GM12878 (cell line): ENCODE results near the gene CANX. TPM values are rescaled to one million over a fixed set of nuclear protein-coding genes. Genes with fewer than 3 reads are reported as not detected.

Experiments
- ATAC-seq: fragments of 200-7000 bp; cut with Tn5 transposase; 3 replicates; pipeline ENCODE4 v1.9.1; 2020; ENCODE audit warnings: mild to moderate bottlenecking, moderate library complexity
- BruUV-seq: library from RNA; stranded (reverse); fragments of 400-500 nt; replicated peaks from 2 replicates; lab custom pipeline; 2021; lab: Mats Ljungman, UMichigan
- CTCF ChIA-PET: fragments of 300-600 bp; sonication (Branson Sonifier 250); formaldehyde crosslinking; extraction: SDS; loops from one replicate; lab custom pipeline; 2021; ENCODE audit warnings: inconsistent platforms; lab: Yijun Ruan, JAX
- POLR2A ChIA-PET: fragments of 350-600 bp; formaldehyde crosslinking; extraction: SDS; loops from one replicate; lab custom pipeline; 2021; ENCODE audit warnings: inconsistent platforms; lab: Charles Lee
- RAD21 ChIA-PET: fragments of 300-600 bp; sonication (Branson Sonifier 250); formaldehyde crosslinking; loops from one replicate; lab custom pipeline; 2023; ENCODE audit warnings: antibody characterized with exemption; ENCODE audit not compliant: unreplicated experiment; lab: Charles Lee
- SMC1A ChIA-PET: fragments of 300-600 bp; sonication (Branson Sonifier 250); formaldehyde crosslinking; loops from one replicate; lab custom pipeline; 2023; ENCODE audit not compliant: unreplicated experiment, uncharacterized antibody; lab: Charles Lee
- DNase-seq: peaks from one replicate; pipeline ENCODE4 v3.0.0-alpha.2; 2011; ENCODE audit warnings: low read depth, low spot score
- FAIRE-seq: peaks from 3 replicates; lab custom pipeline; 2011; peaks lifted over from hg19 to GRCh38; lab: Jason Lieb, UNC
- H2AFZ ChIP-seq: 2 replicates; pipeline ENCODE4 v1.6.0; 2011; ENCODE audit warnings: low read depth, low read length, control low read depth; ENCODE audit not compliant: control insufficient read depth
- H3K27ac ChIP-seq: 2 replicates; pipeline ENCODE4 v1.5.1; 2011; ENCODE audit warnings: control low read depth; ENCODE audit not compliant: control insufficient read depth, insufficient read depth
- H3K27me3 ChIP-seq, 2 experiments: replicated peaks in 1 of 2; 2 replicates each; pipeline versions ENCODE4 v1.6.0 to v1.6.1; 2011; ENCODE audit warnings: low read length in 1 of 2; ENCODE audit not compliant: control insufficient read depth in 2 of 2, insufficient read depth in 2 of 2
- H3K36me3 ChIP-seq, 2 experiments: 2 replicates each; pipeline ENCODE4 v1.5.1; 2011; ENCODE audit warnings: low read length in 1 of 2; ENCODE audit not compliant: control insufficient read depth in 2 of 2, insufficient read depth in 2 of 2
- H3K4me1 ChIP-seq: 2 replicates; pipeline ENCODE4 v1.6.1; 2011; ENCODE audit warnings: mild to moderate bottlenecking, low read length, moderate library complexity, mixed read lengths; ENCODE audit not compliant: control insufficient read depth, insufficient read depth
- H3K4me2 ChIP-seq: 2 replicates; pipeline ENCODE4 v1.6.0; 2011; ENCODE audit warnings: control low read depth; ENCODE audit not compliant: control insufficient read depth, insufficient read depth
- H3K4me3 ChIP-seq: fragments of 200-600 bp; sonication (generic); 2 replicates; pipeline ENCODE4 v1.5.1; 2016
- H3K79me2 ChIP-seq: 2 replicates; pipeline ENCODE4 v1.6.0; 2011; ENCODE audit warnings: low read length; ENCODE audit not compliant: control insufficient read depth, insufficient read depth
- H3K9ac ChIP-seq: 2 replicates; pipeline ENCODE4 v1.8.0; 2011; ENCODE audit warnings: low read length, control low read depth, mixed read lengths; ENCODE audit not compliant: control insufficient read depth, insufficient read depth
- H3K9me3 ChIP-seq: replicated peaks from 3 replicates; pipeline ENCODE4 v1.5.1; 2011; ENCODE audit warnings: mild to moderate bottlenecking, low read length; ENCODE audit not compliant: control insufficient read depth, insufficient read depth
- H4K20me1 ChIP-seq: 2 replicates; pipeline ENCODE4 v1.6.0; 2011; ENCODE audit not compliant: control insufficient read depth, insufficient read depth
- BCL3 ChIP-seq: IDR thresholded peaks from 2 replicates; pipeline ENCODE4 v1.6.1; 2011; ENCODE audit warnings: borderline replicate concordance, low read depth, mild to moderate bottlenecking, moderate library complexity, low read length; ENCODE audit not compliant: insufficient read depth, poor library complexity, severe bottlenecking
- CREM ChIP-seq: IDR thresholded peaks from 2 replicates; pipeline ENCODE4 v1.6.1; 2014; ENCODE audit warnings: antibody characterized with exemption, low read depth
- E2F4 ChIP-seq: IDR thresholded peaks from 2 replicates; pipeline ENCODE4 v1.6.1; 2012; ENCODE audit warnings: low read depth, low read length, improper control_type of control experiment
- E2F8 ChIP-seq: fragments of 450-650 bp; IDR thresholded peaks from 2 replicates; pipeline ENCODE4 v1.6.1; 2018; ENCODE audit warnings: mild to moderate bottlenecking, low read depth, moderate library complexity; ENCODE audit not compliant: partially characterized antibody
- EED ChIP-seq: sonication (generic); IDR thresholded peaks from 2 replicates; pipeline ENCODE4 v1.6.1; 2016; ENCODE audit warnings: antibody characterized with exemption, low read depth
- JUND ChIP-seq: IDR thresholded peaks from 2 replicates; pipeline ENCODE4 v1.6.1; 2012; ENCODE audit warnings: low read depth, mild to moderate bottlenecking, low read length, improper control_type of control experiment, moderate library complexity
- NFXL1 ChIP-seq: fragments of 450-650 bp; IDR thresholded peaks from 2 replicates; pipeline ENCODE4 v1.6.1; 2017; ENCODE audit warnings: antibody characterized with exemption, mild to moderate bottlenecking, borderline replicate concordance
- NFYA ChIP-seq: IDR thresholded peaks from 2 replicates; pipeline ENCODE4 v1.6.1; 2011; ENCODE audit warnings: low read depth, mild to moderate bottlenecking, low read length, improper control_type of control experiment, borderline replicate concordance
- NRF1 ChIP-seq: conservative IDR thresholded peaks from 2 replicates; pipeline ENCODE4 v1.6.1; 2011; ENCODE audit warnings: mild to moderate bottlenecking, low read depth, low read length, improper control_type of control experiment
- PML ChIP-seq: IDR thresholded peaks from 2 replicates; pipeline ENCODE4 v1.6.1; 2012; ENCODE audit warnings: low read length, inconsistent platforms
- SIX5 ChIP-seq: IDR thresholded peaks from 2 replicates; pipeline ENCODE4 v1.6.1; 2011; ENCODE audit warnings: mild to moderate bottlenecking, low read depth, low read length, moderate library complexity; ENCODE audit not compliant: severe bottlenecking
- SPI1 ChIP-seq: IDR thresholded peaks from 2 replicates; pipeline ENCODE4 v1.6.1; 2011; ENCODE audit warnings: low read depth, mild to moderate bottlenecking, low read length, moderate library complexity, borderline replicate concordance; ENCODE audit not compliant: insufficient read depth
- STAT3 ChIP-seq: IDR thresholded peaks from 2 replicates; pipeline ENCODE4 v1.6.1; 2011; ENCODE audit warnings: low read depth, low read length, improper control_type of control experiment
- ZNF384 ChIP-seq: IDR thresholded peaks from 2 replicates; pipeline ENCODE4 v1.6.1; 2012; ENCODE audit warnings: low read depth, mild to moderate bottlenecking, low read length, improper control_type of control experiment, borderline replicate concordance
- WGBS: methylation state at CpG from one replicate; pipeline ENCODE4 v1.1.6; 2016; ENCODE audit warnings: low lambda C conversion rate; ENCODE audit not compliant: insufficient replicate concordance, insufficient coverage; ENCODE audit errors: missing lambda C conversion rate; 5-methylcytosine and 5-hydroxymethylcytosine counted together
- in situ Hi-C: fragments of 300-500 bp; cut with MboI; formaldehyde crosslinking; loops from 9 replicates; pipeline ENCODE4 v1.14.3; 2018; ENCODE audit warnings: mixed read lengths
- intact Hi-C: fragments of 100-400 bp; cut with micrococcal nuclease; formaldehyde crosslinking; loops from one replicate; pipeline ENCODE4 v1.14.2; 2022; ENCODE audit not compliant: unreplicated experiment
- polyA plus RNA-seq, 11 experiments: library from polyadenylated mRNA; depleted of rRNA in 4 of 11; unstranded in 6 of 11; stranded (reverse) in 5 of 11; fragments of >200 nt; fragmentation: Nextera tagmentation in 4 of 11; fragmentation: Illumina TruSeq in 1 of 11; extraction: Ambion mirVana in 4 of 11; extraction: Trizol in 1 of 11; gene quantifications; 1 replicate in 1 of 11; 2 replicates in 10 of 11; pipeline versions ENCODE4 v1.2.1 to v1.2.3, GENCODE V29; 2011 to 2016; ENCODE audit warnings: inconsistent platforms in 2 of 11, missing spikeins in 2 of 11, low read depth in 1 of 11
- total RNA-seq, 4 experiments: library from RNA; depleted of rRNA in 3 of 4; stranded (reverse); fragments of >200 nt in 3 of 4; fragmentation: Illumina TruSeq in 1 of 4; extraction: Trizol in 1 of 4; gene quantifications; 2 replicates each; pipeline versions ENCODE4 v1.2.1 to v1.2.3, GENCODE V29; 2013 to 2021

Gene CANX
- total and polyA plus RNA-seq, 10 of the 15 experiments (the other 5 are each of a cell fraction or from before 2014, with no cell fraction given), result 78.2 to 602 (median 412) TPM

- no peak for DNase-seq
- Histone ChIP-seq H3K9me3 (no peaks in the 10 kb centered on the region), H3K4me2 (peak overlapping the region; percentile 36), H4K20me1 (no peaks in the 10 kb centered on the region; the same call in 1 of the 2 replicates), H3K27ac (no peak overlapping the region), H3K79me2 (peaks cover 65% of the 10 kb centered on the region), H3K36me3 (peaks cover 0 to 13% of the 10 kb centered on the region in 2 experiments; a peak in 2 of 4 replicates), H3K9ac (no peak overlapping the region; the same call in 1 of the 2 replicates), H2AFZ (no peak overlapping the region), H3K4me3 (peak overlapping the region; percentile 84), H3K4me1 (peaks cover 6% of the 10 kb centered on the region; the same call in 1 of the 2 replicates), H3K27me3 (no peaks in the 10 kb centered on the region)
- in situ Hi-C loops, result no loop called here
- TF ChIP-seq BCL3, result no peak
- no peak for TF ChIP-seq PML
- TF ChIP-seq CREM, result no peak
- no peak for TF ChIP-seq JUND
- no peak for TF ChIP-seq E2F8
- TF ChIP-seq E2F4, result no peak
- no peak for TF ChIP-seq NFXL1
- no peak for TF ChIP-seq NRF1
- no peak for TF ChIP-seq SPI1
- TF ChIP-seq SIX5, result no peak
- no peak for TF ChIP-seq NFYA
- TF ChIP-seq ZNF384, result no peak
- TF ChIP-seq STAT3, result no peak
- TF ChIP-seq EED, result no peak
- CTCF ChIA-PET, result interaction anchor here (1.5 kb wide), 1 partner anchor 28 kb away, joined by 5 read pairs; no protein-coding TSS in a partner anchor
- BruUV-seq, result no TSS peak
- FAIRE-seq, result no peak
- ATAC-seq, result no peak
- intact Hi-C loops, result no loop called here
- SMC1A ChIA-PET, result no interaction called here
- POLR2A ChIA-PET, result interaction anchor here (0.6 kb wide), 1 partner anchor 84 kb away, joined by 3 read pairs; no protein-coding TSS in a partner anchor
- RAD21 ChIA-PET, result no interaction called here
- 76% methylated on average over 12 of the region's 12 CpGs for WGBS
These were observed 35.9 kb downstream of the CANX start for GRCh38 chr5:179734536-179735164.
